ENCODE measurements around the gene PKNOX2. TPM values are rescaled to one million over a fixed set of nuclear protein-coding genes. Genes with fewer than 3 reads are reported as not detected.

PKNOX2 gene
- total RNA-seq, 1 donor from 2014 or later, result not detected

DNA sequence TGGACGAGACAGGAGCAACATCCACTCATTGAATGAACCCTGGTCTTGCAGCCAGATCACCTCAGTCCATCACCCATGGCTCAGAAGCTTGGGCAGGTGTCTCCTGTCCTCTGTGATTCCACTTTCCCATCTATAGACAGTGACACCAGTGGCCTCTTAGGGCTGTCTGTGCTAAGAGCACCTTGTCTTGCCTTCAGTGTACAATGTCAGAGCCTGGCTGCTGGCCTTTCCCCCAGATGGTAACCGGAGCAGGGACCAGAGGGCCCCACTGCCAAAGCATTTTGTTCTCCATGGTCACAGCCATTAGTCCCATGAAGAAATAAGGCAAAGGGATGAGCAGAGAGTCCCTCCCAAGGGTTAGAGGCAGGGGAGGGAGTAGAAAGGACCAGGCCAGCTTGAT, 35.4 kb downstream of the PKNOX2 start:
- Mint-ChIP-seq H3K27me3 (peaks cover 21% of the 10 kb centered on the region), H3K4me1 (no peaks in the 10 kb centered on the region), H3K27ac (no peak overlapping the region), H3K36me3 (ENCODE audit: low read depth) (no peaks in the 10 kb centered on the region), H3K9me3 (no peaks in the 10 kb centered on the region), H3K4me3 (no peak overlapping the region)
- intact Hi-C loops (cut with micrococcal nuclease), result no loop called here
- TF ChIP-seq, protein P1, sequence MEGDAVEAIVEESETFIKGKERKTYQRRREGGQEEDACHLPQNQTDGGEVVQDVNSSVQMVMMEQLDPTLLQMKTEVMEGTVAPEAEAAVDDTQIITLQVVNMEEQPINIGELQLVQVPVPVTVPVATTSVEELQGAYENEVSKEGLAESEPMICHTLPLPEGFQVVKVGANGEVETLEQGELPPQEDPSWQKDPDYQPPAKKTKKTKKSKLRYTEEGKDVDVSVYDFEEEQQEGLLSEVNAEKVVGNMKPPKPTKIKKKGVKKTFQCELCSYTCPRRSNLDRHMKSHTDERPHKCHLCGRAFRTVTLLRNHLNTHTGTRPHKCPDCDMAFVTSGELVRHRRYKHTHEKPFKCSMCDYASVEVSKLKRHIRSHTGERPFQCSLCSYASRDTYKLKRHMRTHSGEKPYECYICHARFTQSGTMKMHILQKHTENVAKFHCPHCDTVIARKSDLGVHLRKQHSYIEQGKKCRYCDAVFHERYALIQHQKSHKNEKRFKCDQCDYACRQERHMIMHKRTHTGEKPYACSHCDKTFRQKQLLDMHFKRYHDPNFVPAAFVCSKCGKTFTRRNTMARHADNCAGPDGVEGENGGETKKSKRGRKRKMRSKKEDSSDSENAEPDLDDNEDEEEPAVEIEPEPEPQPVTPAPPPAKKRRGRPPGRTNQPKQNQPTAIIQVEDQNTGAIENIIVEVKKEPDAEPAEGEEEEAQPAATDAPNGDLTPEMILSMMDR (IDR thresholded peaks at IDR 0.05), result no peak
- ATAC-seq (ENCODE audit: low read depth), result no peak
- ChIA-PET POLR2A (no interaction called here), CTCF (no interaction called here)
- no peak for DNase-seq

DNA sequence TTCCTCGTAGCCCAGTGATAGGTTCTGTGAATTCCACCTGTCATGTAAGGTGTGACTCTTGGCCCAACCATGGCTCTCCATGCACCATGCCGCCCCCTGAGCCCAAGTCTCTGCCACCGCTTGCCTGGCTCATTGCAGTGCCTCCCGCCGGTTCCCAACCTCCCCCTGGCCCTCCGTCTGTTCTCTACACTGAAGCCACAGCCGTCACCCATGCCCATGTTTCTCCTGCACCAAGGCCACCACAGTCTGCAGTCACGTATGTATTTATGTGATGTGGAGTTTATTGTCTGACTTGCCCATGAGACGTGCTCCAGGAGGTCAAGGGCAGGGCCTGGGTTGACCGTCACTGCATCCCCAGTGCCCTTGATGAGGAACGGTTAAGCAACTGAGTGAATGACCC, 35.9 kb downstream of the PKNOX2 start:
- ChIA-PET POLR2A (no interaction called here), CTCF (no interaction called here)
- H3K36me3 Mint-ChIP-seq (ENCODE audit: low read depth), result no peaks in the 10 kb centered on the region
- ATAC-seq (ENCODE audit: low read depth), result no peak
- peaks cover 18% of the 10 kb centered on the region for H3K27me3 Mint-ChIP-seq
- intact Hi-C loops (cut with micrococcal nuclease), result no loop called here
- no peaks in the 10 kb centered on the region for H3K4me1 Mint-ChIP-seq
- TF ChIP-seq, protein P1 (IDR thresholded peaks at IDR 0.05), result no peak
- no peak overlapping the region for H3K27ac Mint-ChIP-seq
- H3K9me3 Mint-ChIP-seq, result no peaks in the 10 kb centered on the region
- no peak overlapping the region for H3K4me3 Mint-ChIP-seq
- no peak for DNase-seq

DNA sequence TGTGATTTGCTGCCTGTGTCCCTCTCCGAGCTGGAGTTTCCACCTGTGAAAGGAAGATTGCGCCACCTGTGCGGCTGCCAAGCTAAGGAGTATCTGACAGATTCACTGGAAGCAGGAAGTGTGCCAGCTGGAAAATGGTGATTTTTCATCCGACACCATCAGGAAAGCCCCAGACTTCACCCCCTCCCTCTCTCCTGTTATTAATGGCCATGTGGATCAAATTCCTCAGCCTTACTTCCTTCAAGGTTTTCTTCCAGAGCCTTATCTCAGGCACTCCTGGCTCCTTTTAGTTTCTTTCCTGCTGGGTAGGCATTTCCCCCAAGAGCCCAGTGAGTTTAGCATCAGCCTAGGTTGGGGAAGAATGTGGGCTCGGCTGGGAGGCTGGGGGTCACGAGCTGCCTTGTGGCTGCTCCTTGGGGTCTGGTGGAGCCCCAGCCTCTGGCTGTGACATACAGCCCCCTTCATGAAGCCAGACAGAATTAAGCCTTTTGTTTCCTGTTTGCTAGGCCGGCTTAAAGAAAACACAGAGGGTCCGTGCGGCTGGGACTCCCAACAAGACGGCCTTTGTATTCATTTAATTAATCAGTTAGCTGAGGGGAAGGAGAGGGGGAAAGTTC, 37.1 kb downstream of the PKNOX2 start:
- Mint-ChIP-seq H3K36me3 (ENCODE audit: low read depth) (no peaks in the 10 kb centered on the region), H3K9me3 (no peaks in the 10 kb centered on the region), H3K4me1 (no peaks in the 10 kb centered on the region), H3K27ac (no peak overlapping the region), H3K27me3 (peaks cover 17% of the 10 kb centered on the region), H3K4me3 (no peak overlapping the region)
- ChIA-PET CTCF (no interaction called here), POLR2A (no interaction called here)
- TF ChIP-seq, protein P1 (IDR thresholded peaks at IDR 0.05), result no peak
- ATAC-seq (ENCODE audit: low read depth) (no peak), DNase-seq (no peak)
- intact Hi-C loops (cut with micrococcal nuclease), result no loop called here

DNA sequence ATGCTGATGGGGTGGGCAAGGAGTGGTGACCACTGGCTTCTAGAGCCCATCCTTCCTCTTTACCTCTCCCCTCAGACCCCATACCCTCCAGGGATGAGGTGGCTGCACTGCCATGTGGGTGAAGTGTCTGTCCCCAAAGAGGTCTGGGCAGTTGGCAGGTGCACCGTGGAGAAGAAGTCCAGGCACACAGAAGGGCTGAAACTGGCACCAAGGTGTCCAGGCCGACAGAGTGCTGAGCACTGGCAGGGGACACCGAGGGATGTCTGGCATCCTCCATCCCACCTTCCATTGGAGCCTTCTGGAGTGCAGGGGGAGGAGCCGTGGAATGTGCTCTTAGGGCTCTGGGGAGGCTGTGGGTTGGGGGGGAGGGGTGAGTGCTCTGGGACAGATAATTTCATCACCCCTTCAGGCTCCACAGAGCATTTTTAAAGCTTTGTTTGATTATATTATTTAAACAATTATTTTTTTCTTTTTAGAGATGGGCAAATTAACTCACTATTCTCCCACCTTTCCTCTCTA, 37.9 kb downstream of the PKNOX2 start:
- no peaks in the 10 kb centered on the region for H3K4me1 Mint-ChIP-seq
- intact Hi-C loops (cut with micrococcal nuclease), result no loop called here
- CTCF ChIA-PET, result no interaction called here
- H3K27ac Mint-ChIP-seq, result no peak overlapping the region
- H3K27me3 Mint-ChIP-seq, result peaks cover 17% of the 10 kb centered on the region
- POLR2A ChIA-PET, result no interaction called here
- no peak overlapping the region for H3K4me3 Mint-ChIP-seq
- TF ChIP-seq, protein P1 (IDR thresholded peaks at IDR 0.05), result no peak
- H3K9me3 Mint-ChIP-seq, result no peaks in the 10 kb centered on the region
- no peak for ATAC-seq (ENCODE audit: low read depth)
- DNase-seq, result no peak
- H3K36me3 Mint-ChIP-seq (ENCODE audit: low read depth), result no peaks in the 10 kb centered on the region

DNA sequence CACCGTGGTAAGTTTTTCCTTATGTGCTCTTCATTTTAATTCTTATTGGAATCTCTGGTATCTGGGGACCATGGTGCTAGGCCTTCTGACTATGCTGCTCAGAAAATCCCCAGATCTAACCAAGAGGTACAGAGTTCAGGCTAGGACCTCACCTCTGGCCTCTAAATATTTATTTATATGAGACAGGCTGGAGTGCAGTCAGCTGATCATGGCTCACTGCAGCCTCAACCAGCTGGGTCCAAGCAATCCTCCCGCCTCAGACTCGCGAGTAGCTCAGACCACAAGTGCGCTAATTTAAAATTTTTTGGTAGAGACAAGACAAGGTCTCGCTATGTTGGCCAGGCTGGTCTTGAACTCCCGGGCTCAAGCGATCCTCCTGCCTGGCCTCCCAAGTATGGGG, 38.4 kb downstream of the PKNOX2 start:
- CTCF ChIA-PET, result no interaction called here
- no peaks in the 10 kb centered on the region for H3K9me3 Mint-ChIP-seq

More for the DNA sequence above, 38.4 kb downstream of the PKNOX2 start:
- no peak for ATAC-seq (ENCODE audit: low read depth)
- peaks cover 14% of the 10 kb centered on the region for H3K27me3 Mint-ChIP-seq
- POLR2A ChIA-PET, result no interaction called here
- H3K36me3 Mint-ChIP-seq (ENCODE audit: low read depth), result no peaks in the 10 kb centered on the region
- intact Hi-C loops (cut with micrococcal nuclease), result no loop called here
- no peak overlapping the region for H3K4me3 Mint-ChIP-seq
- no peak overlapping the region for H3K27ac Mint-ChIP-seq
- DNase-seq, result no peak
- no peaks in the 10 kb centered on the region for H3K4me1 Mint-ChIP-seq
- TF ChIP-seq, protein P1 (IDR thresholded peaks at IDR 0.05), result no peak
